Measurements from ENCODE around the gene TBC1D22A. TPM values are rescaled to one million over a fixed set of nuclear protein-coding genes. Genes with fewer than 3 reads are reported as not detected.

TBC1D22A gene
- total RNA-seq, 1 donor from 2014 or later, result 28.9 TPM

- no peak for TF ChIP-seq CTCF (IDR thresholded peaks at IDR 0.05)
- Mint-ChIP-seq H3K27me3 (ENCODE audit: unreplicated experiment) (no peaks in the 10 kb centered on the region), H3K9me3 (ENCODE audit: unreplicated experiment) (no peaks in the 10 kb centered on the region), H3K4me3 (ENCODE audit: unreplicated experiment) (no peak overlapping the region), H3K36me3 (ENCODE audit: unreplicated experiment) (no peaks in the 10 kb centered on the region), H3K4me1 (ENCODE audit: unreplicated experiment) (peaks cover 7% of the 10 kb centered on the region), H3K27ac (ENCODE audit: unreplicated experiment) (no peak overlapping the region)
- no peak for DNase-seq (ENCODE audit: extremely low spot score, unreplicated experiment)
Observed at GRCh38 chr22:47149976-47150375, 387.5 kb downstream of the TBC1D22A start.

GRCh38 chr22:47150426-47150825 lies 388.0 kb downstream of the TBC1D22A start:
- no peak overlapping the region for H3K4me3 Mint-ChIP-seq (ENCODE audit: unreplicated experiment)
- no peak for DNase-seq (ENCODE audit: extremely low spot score, unreplicated experiment)
- peaks cover 7% of the 10 kb centered on the region for H3K4me1 Mint-ChIP-seq (ENCODE audit: unreplicated experiment)
- no peak overlapping the region for H3K27ac Mint-ChIP-seq (ENCODE audit: unreplicated experiment)
- no peak for TF ChIP-seq CTCF (IDR thresholded peaks at IDR 0.05)
- no peaks in the 10 kb centered on the region for H3K9me3 Mint-ChIP-seq (ENCODE audit: unreplicated experiment)
- no peaks in the 10 kb centered on the region for H3K27me3 Mint-ChIP-seq (ENCODE audit: unreplicated experiment)
- H3K36me3 Mint-ChIP-seq (ENCODE audit: unreplicated experiment), result no peaks in the 10 kb centered on the region

GRCh38 chr22:47151064-47151463 lies 388.6 kb downstream of the TBC1D22A start:
- Mint-ChIP-seq H3K27me3 (ENCODE audit: unreplicated experiment) (no peaks in the 10 kb centered on the region), H3K36me3 (ENCODE audit: unreplicated experiment) (no peaks in the 10 kb centered on the region), H3K4me1 (ENCODE audit: unreplicated experiment) (peaks cover 7% of the 10 kb centered on the region)

GRCh38 chr22:47151490-47151889 lies 389.0 kb downstream of the TBC1D22A start:
- Mint-ChIP-seq H3K27ac (ENCODE audit: unreplicated experiment) (no peak overlapping the region), H3K4me3 (ENCODE audit: unreplicated experiment) (no peak overlapping the region), H3K4me1 (ENCODE audit: unreplicated experiment) (peaks cover 7% of the 10 kb centered on the region), H3K9me3 (ENCODE audit: unreplicated experiment) (no peaks in the 10 kb centered on the region), H3K27me3 (ENCODE audit: unreplicated experiment) (no peaks in the 10 kb centered on the region), H3K36me3 (ENCODE audit: unreplicated experiment) (no peaks in the 10 kb centered on the region)
- DNase-seq (ENCODE audit: extremely low spot score, unreplicated experiment), result no peak
- no peak for TF ChIP-seq CTCF (IDR thresholded peaks at IDR 0.05)

More at GRCh38 chr22:47151064-47151463, 388.6 kb downstream of the TBC1D22A start:
- Mint-ChIP-seq H3K9me3 (ENCODE audit: unreplicated experiment) (no peaks in the 10 kb centered on the region), H3K27ac (ENCODE audit: unreplicated experiment) (no peak overlapping the region), H3K4me3 (ENCODE audit: unreplicated experiment) (no peak overlapping the region)
- TF ChIP-seq CTCF (IDR thresholded peaks at IDR 0.05), result no peak
- DNase-seq (ENCODE audit: extremely low spot score, unreplicated experiment), result no peak

GRCh38 chr22:47152236-47152635 lies 389.8 kb downstream of the TBC1D22A start:
- no peak for TF ChIP-seq CTCF (IDR thresholded peaks at IDR 0.05)
- no peaks in the 10 kb centered on the region for H3K27me3 Mint-ChIP-seq (ENCODE audit: unreplicated experiment)
- H3K4me3 Mint-ChIP-seq (ENCODE audit: unreplicated experiment), result no peak overlapping the region
- peaks cover 1% of the 10 kb centered on the region for H3K36me3 Mint-ChIP-seq (ENCODE audit: unreplicated experiment)
- no peak overlapping the region for H3K27ac Mint-ChIP-seq (ENCODE audit: unreplicated experiment)
- no peaks in the 10 kb centered on the region for H3K9me3 Mint-ChIP-seq (ENCODE audit: unreplicated experiment)
- no peak for DNase-seq (ENCODE audit: extremely low spot score, unreplicated experiment)
- H3K4me1 Mint-ChIP-seq (ENCODE audit: unreplicated experiment), result peaks cover 7% of the 10 kb centered on the region

Measured in osteocyte (in vitro differentiated cells).